Measurements from ENCODE around the gene PRSS1. TPM values are rescaled to one million over a fixed set of nuclear protein-coding genes. Genes with fewer than 3 reads are reported as not detected.
"Not testable (repeated sequence)": the region's sequence is repeated elsewhere in the genome, so short reads cannot be mapped to it uniquely, and the experiment has no call there.

Gene PRSS1
- total RNA-seq, 1 donor from 2014 or later = not detected

DNA sequence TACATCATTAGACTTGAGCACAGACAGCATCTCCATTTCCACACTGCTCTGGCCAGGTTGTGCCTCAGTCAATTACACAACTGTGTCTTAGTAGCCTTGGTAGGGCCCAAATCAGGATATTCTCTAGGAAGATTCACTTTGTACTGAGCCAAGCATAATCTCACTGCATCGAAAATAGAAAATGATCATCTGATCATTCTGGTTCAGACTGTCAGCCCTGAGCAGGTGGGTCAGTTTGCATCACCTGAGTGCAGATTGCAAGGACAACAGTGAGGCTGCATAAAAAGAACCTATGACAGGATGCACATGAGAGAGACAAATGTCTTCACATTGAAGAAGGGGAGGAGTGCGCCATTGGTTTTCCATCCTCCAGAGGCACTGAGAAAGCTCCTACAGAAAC lies 862 bp upstream of the PRSS1 start:
- not testable (repeated sequence) for ATAC-seq

DNA sequence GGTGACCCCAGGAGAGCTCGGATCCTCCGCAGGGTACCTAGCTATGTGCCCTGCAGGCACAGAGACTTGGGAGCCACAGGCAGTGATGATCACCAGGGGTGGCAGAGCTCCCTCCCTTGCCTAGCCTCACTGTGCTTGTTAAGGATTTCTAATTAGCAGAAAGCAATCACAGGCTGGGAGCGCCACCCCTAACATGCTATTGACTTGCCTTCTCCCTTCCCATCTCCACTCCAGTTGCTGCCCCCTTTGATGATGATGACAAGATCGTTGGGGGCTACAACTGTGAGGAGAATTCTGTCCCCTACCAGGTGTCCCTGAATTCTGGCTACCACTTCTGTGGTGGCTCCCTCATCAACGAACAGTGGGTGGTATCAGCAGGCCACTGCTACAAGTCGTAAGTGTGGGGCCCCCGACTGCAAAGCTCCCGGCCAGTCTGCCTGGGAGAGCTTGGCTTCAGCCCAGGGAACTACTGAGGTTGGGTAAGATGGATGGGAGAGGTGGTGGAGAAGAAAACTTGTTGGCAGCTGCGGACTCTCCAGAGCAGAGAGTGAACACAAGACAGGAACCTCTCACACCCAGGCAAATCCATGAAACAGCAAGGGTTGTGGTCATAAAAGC lies 1.2 kb downstream of the PRSS1 start:
- ATAC-seq = no peak

DNA sequence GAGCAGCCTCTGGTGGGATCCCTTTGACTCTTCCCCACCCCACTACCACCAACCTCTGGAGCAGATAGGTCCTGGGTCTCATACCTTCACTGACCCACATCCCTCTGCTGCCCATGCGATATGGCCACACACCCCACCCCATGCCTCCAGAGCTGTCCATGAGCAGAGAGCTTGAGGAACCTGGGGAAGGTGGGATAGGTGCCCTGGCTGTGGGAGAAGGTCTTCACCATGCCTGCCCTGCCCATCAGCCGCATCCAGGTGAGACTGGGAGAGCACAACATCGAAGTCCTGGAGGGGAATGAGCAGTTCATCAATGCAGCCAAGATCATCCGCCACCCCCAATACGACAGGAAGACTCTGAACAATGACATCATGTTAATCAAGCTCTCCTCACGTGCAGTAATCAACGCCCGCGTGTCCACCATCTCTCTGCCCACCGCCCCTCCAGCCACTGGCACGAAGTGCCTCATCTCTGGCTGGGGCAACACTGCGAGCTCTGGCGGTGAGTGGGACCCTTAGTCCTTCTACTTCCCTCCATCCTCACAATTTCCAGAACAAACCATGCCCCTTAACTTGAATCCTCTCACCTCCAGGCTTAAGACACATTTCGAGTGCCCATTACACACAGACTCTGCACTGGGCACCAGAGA lies 2.4 kb downstream of the PRSS1 start:
- not testable (repeated sequence) for ATAC-seq

DNA sequence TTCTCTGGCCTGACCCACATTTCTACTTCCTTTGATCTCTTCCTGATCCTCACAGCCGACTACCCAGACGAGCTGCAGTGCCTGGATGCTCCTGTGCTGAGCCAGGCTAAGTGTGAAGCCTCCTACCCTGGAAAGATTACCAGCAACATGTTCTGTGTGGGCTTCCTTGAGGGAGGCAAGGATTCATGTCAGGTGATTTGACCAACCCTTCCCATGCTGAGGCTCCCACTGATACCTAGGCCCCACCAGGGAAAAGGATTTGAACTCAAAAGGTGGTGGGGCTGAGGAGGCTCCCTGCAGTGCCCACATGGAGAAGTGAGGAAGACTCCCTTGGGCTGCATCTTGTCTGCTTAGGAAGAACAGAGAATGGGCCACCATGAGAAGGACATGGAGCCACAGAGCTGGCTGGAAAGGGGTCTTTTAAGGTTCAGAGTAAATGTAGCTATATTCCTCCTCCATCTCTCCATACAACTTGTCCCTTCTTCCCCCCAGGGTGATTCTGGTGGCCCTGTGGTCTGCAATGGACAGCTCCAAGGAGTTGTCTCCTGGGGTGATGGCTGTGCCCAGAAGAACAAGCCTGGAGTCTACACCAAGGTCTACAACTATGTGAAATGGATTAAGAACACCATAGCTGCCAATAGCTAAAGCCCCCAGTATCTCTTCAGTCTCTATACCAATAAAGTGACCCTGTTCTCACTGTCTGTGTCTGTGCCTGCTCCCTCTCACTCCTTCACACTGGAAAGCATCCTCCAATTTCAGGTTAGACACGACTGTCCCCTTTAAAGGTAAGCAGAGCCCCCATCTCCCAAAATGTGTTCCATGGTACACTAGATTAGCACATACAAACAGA lies 3.3 kb downstream of the PRSS1 start:
- no peak for ATAC-seq

DNA sequence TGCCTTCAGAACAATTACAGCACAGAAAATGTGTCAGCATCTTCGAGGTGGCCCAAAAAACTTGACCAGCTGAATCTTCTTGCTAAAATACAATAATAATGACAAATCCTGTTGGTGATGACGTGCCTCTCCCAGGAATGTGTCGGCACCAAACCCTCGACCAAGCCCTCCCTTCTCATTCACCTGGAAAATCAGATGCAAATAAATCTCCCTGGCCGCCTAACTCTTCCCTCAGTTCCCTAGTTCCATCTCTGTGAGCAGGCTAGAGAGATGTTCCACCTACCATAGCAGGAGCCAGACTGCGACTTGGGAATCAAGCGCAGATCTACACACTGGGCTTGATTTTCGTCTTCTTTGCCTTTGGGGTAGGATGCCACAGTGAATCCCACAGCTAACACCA lies 4.1 kb downstream of the PRSS1 start:
- ATAC-seq = no peak

DNA sequence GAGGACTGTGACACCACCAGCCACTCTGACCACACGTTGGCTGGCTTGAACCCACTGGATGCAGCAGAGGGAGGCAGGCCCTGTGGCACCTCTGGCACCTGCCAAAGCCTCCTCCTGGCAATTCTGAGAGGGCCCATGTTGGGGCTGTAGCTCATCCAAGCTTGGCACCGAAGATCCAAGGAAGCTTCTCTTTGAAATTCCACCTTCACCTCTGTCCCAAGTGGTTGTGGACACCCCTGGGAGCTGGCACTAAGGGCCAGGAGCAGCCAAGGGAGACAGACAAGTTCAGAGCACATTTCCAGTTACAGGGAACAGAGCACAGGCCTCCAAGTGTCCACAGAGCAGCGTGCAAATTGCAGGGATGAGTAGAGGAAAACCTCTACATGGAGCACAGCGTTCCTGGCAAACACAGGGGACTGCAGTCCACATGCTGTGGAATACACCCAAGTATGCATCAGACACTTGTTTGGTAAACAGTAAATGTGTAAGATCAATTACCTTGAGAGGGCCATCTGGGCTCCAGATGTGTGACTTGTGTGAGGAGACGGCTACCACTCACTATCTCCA lies 4.7 kb downstream of the PRSS1 start:
- ATAC-seq = not testable (repeated sequence)

DNA sequence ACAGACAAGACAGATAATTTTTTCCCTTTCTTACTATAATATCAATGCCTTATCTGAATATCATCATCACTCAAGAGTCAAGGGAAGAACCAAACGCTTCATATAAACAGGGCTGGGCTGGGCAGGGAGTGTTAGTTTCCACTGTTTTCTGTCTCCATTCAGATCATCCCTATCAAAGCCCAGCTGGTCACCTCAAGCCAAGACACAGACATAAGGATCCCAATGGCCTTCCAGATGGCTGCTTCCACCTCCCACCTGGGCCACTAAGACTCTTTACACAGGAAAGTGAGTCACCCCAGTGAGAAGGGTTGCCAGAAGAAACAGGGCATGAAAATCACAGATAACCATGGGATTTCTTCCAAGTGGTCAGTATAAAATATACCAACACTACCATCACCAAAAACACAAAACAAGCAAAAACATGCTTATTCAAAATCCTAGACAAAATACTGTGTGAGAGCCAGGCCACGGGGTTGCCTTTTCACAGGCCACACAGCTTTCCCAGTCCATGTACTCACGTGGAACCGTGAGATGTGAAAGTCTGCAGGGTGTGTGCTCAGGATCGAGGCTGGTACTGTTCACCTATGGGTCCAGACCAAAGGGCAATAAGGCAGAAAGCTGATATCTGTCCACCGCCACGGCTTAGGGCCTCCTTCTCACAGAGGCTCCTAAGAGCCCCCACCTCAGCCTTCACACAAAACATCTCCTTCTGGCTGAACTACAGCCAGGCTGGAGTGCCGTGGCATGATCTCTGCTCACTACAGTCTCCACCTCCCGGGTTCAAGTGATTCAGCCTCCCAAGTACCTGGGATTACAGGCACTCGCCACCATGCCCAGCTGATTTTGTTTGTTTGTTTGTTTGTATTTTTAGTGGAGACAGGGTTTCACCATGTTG lies 5.7 kb downstream of the PRSS1 start:
- ATAC-seq = peak; percentile 24

DNA sequence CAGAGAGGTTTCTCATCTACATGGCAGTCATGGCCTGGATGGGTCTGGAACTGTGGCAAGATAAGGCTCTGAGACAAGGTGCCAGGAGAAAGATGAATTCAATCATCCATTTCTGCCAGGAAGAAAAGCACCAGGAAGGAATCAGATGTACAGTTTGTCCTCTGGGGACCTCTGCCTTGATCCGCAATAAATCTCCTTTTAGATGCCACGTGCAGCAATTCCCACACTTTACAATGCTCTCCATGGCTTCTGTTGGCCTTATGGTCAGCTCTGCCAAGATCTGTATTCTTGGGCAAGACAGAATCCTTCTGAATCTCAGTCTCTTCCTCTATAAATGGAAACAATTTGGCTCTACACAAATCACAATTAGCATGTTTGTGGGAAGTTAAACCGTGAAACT lies 9.0 kb downstream of the PRSS1 start:
- ATAC-seq = not testable (repeated sequence)

DNA sequence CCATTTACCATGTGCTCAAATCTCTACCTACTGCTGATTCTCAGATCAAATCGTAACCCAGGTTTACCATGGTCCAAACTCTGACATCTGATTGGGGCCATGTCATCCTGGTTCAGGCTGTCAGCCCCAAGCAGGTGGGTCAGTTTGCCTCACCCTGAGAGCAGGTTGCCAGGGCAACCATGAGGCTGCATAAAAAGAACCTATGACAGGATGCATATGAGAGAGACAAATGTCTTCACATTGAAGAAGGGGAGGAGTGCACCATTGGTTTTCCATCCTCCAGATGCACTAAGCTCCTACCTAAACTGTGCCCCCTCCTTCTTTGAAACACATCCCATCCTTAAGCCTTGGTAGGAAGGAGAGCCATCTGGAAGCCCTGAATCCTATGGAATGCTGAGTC lies 10.2 kb downstream of the PRSS1 start:
- no peak for ATAC-seq

DNA sequence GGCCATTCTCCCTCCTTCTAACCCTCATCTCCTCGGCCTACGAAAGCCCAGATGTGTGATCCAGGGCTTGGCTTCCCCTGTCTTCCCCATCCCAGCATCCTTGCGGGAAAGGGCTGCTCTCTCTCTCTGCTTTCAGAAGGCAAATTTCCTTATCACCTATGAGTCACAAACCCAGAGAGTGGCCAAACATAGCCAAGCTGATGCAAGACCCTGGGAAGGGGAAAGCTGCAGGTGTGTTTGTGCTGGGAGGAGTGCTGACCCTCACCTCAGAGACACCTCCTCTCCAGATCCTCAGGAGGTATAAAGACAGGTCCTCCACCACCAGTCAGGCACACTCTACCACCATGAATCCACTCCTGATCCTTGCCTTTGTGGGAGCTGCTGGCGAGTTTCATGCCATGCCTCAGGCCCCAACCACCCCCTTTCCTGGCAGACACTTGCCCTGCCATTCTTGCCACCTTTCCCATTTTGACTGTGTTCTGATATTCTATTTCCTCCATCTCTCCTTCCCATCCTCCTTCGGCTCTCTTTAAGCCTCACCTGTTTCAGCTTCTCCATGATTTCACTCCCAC lies 10.9 kb downstream of the PRSS1 start:
- no peak for ATAC-seq

DNA sequence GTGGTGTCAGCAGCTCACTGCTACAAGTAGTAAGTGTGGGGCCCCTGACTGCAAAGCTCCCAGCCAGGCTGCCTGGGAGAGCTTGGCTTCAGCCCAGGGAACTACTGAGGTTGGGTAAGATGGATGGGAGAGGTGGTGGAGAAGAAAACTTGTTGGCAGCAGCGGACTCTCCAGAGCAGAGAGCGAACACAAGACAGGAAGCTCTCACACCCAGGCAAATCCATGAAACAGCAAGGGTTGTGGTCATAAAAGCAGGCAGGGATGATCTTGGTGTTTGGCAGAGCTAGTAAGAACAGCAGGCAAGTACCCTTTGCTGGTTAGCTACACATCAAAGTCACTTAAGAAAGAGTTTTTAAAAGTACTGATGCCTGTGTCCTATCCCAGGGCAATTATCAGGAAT lies 12.3 kb downstream of the PRSS1 start:
- not testable (repeated sequence) for ATAC-seq

DNA sequence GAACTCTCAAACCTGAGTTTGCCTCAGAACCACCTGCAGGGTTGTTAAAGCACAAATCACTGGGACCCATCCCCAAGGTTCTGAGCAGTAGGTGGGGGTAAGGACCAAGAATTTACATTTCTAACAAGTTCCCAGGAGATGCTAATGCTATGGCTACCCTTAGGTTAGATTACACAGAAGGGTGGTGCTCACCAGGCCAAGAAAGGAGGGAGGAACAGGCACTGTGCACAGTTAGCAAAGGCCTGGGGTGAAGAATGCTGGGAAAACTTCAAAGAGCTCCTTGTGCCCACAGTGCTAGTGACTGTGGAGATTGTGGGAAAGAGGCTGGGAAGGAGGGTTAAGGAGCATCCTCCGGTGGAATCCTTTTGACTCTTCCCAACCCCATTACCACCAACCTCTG lies 12.8 kb downstream of the PRSS1 start:
- no peak for ATAC-seq

DNA sequence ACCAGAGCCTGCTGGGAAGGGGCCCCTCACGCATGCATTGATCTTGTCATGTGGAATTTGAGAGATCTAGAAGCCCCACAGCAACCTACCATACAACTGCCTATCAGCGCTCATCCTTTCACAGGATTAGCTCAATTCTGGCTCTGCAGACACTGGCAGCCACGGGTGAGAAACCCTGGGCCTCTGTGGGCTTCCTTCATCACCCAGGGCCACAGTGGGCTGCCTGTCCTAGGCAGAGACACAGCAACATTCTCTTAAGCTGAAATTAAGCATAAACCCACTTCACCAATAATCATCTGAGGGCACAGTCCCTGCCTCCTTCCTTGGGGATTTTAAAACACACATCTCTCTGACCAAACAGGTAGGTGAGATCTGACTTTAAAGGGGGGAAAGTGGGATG lies 18.2 kb downstream of the PRSS1 start:
- ATAC-seq = no peak

DNA sequence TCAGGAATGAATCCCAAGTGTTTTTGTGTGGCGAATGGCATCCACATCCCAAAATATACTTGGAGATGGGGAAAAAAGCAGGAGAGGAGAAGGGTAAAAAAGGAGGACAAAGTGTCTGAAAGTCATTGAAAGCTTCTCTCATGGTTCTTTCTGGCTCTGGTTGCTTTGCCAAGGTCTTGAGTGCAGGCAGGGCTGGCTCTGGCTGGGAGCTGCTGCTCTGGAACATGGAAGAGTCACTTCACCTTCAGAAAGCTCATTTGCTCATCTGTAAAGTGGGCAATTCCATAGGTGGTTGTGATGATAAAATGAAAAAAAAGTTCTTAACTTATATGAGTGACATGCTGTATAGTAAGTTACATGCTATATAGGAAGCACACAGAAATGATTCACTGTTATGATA lies 18.6 kb downstream of the PRSS1 start:
- no peak for ATAC-seq

DNA sequence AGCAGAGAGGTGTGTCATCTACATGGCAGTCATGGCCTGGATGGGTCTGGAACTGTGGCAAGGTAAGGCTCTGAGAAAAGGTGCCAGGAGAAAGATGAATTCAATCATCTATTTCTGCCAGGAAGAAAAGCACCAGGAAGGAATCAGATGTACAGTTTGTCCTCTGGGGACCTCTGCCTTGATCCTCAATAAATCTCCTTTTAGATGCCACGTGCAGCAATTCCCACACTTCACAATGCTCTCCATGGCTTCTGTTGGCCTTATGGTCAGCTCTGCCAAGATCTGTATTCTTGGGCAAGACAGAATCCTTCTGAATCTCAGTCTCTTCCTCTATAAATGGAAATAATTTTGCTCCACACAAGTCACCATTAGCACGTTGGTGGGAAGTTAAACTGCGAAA lies 19.6 kb downstream of the PRSS1 start:
- ATAC-seq = not testable (repeated sequence)

DNA sequence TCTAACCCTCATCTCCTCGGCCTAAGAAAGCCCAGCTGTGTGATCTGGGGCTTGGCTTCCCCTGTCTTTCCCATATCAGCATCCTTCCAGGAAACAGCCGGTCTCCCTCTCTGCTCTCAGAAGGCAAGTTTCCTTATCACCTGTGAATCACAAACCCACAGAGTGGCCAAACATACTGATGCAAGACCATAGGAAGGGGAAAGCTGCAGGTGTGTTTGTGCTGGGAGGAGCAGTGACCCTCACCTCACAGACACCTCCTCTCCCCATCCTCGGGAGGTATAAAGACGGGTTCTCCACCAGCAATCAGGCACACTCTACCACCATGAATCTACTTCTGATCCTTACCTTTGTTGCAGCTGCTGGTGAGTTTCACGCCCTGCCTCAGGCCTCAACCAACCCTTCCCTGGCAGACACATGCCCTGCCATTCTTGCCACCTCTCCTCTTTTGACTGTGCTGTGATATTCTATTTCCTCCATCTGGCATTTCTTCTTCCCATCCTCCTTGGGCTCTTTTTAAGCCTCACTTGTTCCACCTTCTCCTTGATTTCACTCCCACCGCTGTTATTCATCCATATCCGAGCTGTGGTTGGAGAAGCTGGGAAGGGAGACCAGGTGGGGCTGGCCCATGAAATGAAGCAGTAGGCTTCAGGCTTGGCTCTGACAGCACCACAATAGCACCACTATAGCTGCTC lies 21.5 kb downstream of the PRSS1 start, which contains the start of gene PRSS2:
PRSS2 (plus strand) TSS at position 310 of the 692 bp plus-strand sequence; CDS start at position 323, 13 bp downstream.
- no peak for ATAC-seq

DNA sequence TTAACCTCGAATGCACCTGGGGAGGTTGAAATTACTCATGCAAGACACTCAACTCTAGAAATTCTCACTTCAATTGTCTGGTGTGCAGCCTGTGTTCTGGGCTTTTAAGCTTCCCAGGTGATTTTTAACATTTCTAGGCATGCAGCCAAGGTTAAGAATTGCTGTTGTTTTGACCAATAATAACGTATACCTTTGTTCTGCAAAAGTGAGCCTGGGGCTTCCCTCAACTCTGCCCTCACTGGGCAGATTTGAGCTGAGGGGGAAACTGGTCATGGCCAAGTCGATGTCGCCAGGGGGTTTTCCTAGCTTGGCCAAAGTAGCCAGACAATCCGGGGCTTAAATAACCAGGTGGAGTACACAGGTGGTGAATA lies 22.1 kb downstream of the PRSS1 start:
- no peak for ATAC-seq

DNA sequence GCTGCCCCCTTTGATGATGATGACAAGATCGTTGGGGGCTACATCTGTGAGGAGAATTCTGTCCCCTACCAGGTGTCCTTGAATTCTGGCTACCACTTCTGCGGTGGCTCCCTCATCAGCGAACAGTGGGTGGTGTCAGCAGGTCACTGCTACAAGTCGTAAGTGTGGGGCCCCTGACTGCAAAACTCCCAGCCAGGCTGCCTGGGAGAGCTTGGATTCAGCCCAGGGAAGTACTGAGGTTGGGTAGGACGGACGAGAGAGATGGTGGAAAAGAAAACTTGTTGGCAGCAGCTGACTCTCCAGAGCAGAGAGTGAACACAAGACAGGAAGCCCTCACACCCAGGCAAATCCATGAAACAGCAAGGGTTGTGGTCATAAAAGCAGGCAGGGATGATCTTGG lies 22.8 kb downstream of the PRSS1 start:
- ATAC-seq = no peak

DNA sequence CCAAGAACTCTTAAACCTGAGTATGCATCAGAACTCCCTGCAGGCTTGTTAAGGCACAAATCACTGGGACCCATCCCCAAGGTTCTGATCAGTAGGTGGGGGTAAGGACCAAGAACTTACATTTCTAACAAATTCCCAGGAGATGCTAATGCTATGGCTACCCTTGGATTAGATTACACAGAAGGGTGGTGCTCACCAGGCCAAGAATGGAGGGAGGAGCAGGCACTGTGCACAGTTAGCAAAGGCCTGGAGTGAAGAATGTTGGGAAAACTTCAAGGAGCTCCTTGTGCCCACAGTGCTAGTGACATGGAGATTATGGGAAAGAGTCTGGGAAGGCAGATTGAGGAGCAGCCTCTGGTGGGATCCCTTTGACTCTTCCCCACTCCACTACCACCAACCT lies 23.4 kb downstream of the PRSS1 start:
- ATAC-seq = no peak

DNA sequence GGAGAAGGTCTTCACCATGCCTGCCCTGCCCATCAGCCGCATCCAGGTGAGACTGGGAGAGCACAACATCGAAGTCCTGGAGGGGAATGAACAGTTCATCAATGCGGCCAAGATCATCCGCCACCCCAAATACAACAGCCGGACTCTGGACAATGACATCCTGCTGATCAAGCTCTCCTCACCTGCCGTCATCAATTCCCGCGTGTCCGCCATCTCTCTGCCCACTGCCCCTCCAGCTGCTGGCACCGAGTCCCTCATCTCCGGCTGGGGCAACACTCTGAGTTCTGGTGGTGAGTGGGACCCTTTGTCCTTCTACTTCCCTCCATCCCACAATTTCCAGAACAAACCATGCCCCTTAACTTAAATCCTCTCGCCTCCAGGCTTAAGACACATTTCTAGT lies 24.0 kb downstream of the PRSS1 start:
- ATAC-seq = no peak

All from esophagus mucosa (tissue), 1 donor.